Tibial artery (tissue), 4 donors: ENCODE measurements around the gene CNTNAP2.

Experiments used
- DNase-seq, 2 donors: peaks; one replicate each; pipeline ENCODE4 v3.0.0-alpha.2; 2019
- H3K27ac ChIP-seq, 2 donors: fragments of 200-600 bp; sonication (generic) in 1 of 2; 1 replicate in 1 of 2; 2 replicates in 1 of 2; pipeline ENCODE4 v1.5.1; 2018 to 2019; ENCODE audit warnings: mild to moderate bottlenecking in 1 of 2
- H3K27me3 ChIP-seq, 2 donors: fragments of 200-600 bp; sonication (generic) in 1 of 2; one replicate each; pipeline versions ENCODE4 v1.5.1 to v1.6.0; 2016 to 2019
- H3K36me3 ChIP-seq, 3 donors: fragments of 200-600 bp; sonication (generic) in 2 of 3; one replicate each; pipeline ENCODE4 v1.5.1; 2016 to 2019; ENCODE audit warnings: mild to moderate bottlenecking in 2 of 3
- H3K4me1 ChIP-seq, 4 donors: fragments of 200-600 bp; sonication (generic) in 2 of 4; 1 replicate in 3 of 4; 2 replicates in 1 of 4; pipeline ENCODE4 v1.5.1; 2016 to 2019
- H3K4me3 ChIP-seq, 2 donors: fragments of 200-600 bp; sonication (generic) in 1 of 2; 1 replicate in 1 of 2; 2 replicates in 1 of 2; pipeline ENCODE4 v1.5.1; 2018 to 2019; ENCODE audit warnings: mild to moderate bottlenecking in 2 of 2
- H3K9me3 ChIP-seq, 3 donors: fragments of 200-600 bp; sonication (generic) in 1 of 3; one replicate each; pipeline ENCODE4 v1.5.1; 2016 to 2019
- CTCF ChIP-seq, 2 experiments: fragments of 200-600 bp in 1 of 2; fragments of 450-650 bp in 1 of 2; IDR thresholded peaks; one replicate each; pipeline ENCODE4 v1.5.1; 2017 to 2019; ENCODE audit warnings: antibody characterized with exemption in 2 of 2, mild to moderate bottlenecking in 1 of 2, moderate library complexity in 1 of 2
- intact Hi-C: fragments of 100-400 bp; cut with DNase I; formaldehyde crosslinking; loops from one replicate; pipeline ENCODE4 v1.15.0; 2023; ENCODE audit warnings: low total_unique reads

CNTNAP2 gene

GRCh38 chr7:148400101-148400500, 2283.5 kb downstream of the CNTNAP2 start:
- no peaks in the 10 kb centered on the region for H3K4me1 ChIP-seq
- intact Hi-C loops, result no loop called here
- H3K36me3 ChIP-seq, result no peaks in the 10 kb centered on the region
- no peaks in the 10 kb centered on the region for H3K9me3 ChIP-seq
- H3K27me3 ChIP-seq, result peaks cover 0 to 27% of the 10 kb centered on the region in 2 donors
- no peak for TF ChIP-seq CTCF (IDR thresholded peaks at IDR 0.05)
- H3K27ac ChIP-seq, result no peak overlapping the region
- H3K4me3 ChIP-seq, result no peak overlapping the region
- DNase-seq, result no peak

DNA sequence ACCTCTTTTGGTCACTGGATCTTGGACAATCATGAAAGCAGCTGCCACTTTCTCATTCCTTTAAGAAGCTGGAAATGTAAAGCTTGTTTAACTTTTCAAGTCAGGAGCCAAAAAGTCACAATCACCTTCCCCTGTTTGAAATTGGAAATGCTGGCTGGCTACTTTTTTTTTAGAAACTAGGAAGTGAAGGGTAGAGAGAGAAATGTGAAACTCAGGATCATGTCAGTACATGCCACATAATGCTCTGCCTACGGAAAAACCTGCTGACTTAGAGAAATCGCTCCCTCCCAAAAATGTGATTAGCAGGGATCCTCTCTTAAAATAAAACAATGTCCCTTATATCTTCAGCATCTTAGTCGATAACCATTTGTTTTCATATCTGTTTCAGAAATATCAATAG, 2285.6 kb downstream of the CNTNAP2 start:
- no peaks in the 10 kb centered on the region for H3K4me1 ChIP-seq

DNA sequence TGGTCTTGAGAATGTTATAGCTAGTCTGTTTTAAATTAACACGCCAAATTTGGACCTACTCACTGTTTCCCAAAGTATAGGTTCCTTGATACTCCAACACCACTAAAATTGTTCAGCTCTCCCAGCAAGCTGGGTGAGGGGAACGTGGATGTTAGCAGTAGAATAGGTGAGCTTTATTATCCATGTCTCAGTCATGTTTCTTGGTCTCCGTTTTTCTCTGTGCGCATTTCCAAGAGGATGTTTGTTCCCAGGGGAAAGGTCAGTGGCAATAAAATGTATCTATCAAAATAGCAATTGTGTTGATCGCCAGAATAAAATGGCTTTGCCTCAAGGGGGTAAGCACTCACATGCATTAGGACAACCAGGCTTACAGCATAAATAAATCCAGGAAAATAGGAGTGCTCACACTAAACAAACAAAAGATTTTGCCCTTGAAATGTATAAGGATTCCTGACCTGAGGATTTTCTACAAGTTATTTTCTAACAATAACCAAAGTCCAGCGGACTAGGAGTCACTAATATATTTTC, 2286.9 kb downstream of the CNTNAP2 start:
- H3K36me3 ChIP-seq, result no peaks in the 10 kb centered on the region
- no peak for TF ChIP-seq CTCF (IDR thresholded peaks at IDR 0.05)
- H3K27ac ChIP-seq, result no peak overlapping the region
- no peaks in the 10 kb centered on the region for H3K9me3 ChIP-seq
- H3K4me1 ChIP-seq, result no peaks in the 10 kb centered on the region
- H3K27me3 ChIP-seq, result peaks cover 0 to 15% of the 10 kb centered on the region in 2 donors
- DNase-seq, result no peak
- H3K4me3 ChIP-seq, result no peak overlapping the region
- intact Hi-C loops, result no loop called here

More for the DNA sequence above, 2285.6 kb downstream of the CNTNAP2 start:
- H3K4me3 ChIP-seq, result no peak overlapping the region
- TF ChIP-seq CTCF (IDR thresholded peaks at IDR 0.05), result no peak
- no peak for DNase-seq
- H3K27me3 ChIP-seq, result peaks cover 0 to 15% of the 10 kb centered on the region in 2 donors
- intact Hi-C loops, result no loop called here
- no peaks in the 10 kb centered on the region for H3K9me3 ChIP-seq
- H3K27ac ChIP-seq, result no peak overlapping the region
- H3K36me3 ChIP-seq, result no peaks in the 10 kb centered on the region

- Histone ChIP-seq H3K4me1 (no peaks in the 10 kb centered on the region), H3K4me3 (no peak overlapping the region), H3K27ac (no peak overlapping the region), H3K36me3 (no peaks in the 10 kb centered on the region), H3K27me3 (no peaks in the 10 kb centered on the region), H3K9me3 (no peaks in the 10 kb centered on the region)
- TF ChIP-seq CTCF (IDR thresholded peaks at IDR 0.05), result no peak
- DNase-seq, result no peak
- intact Hi-C loops, result no loop called here
These were observed 2291.7 kb downstream of the CNTNAP2 start for GRCh38 chr7:148408307-148408706.

- no peaks in the 10 kb centered on the region for H3K4me1 ChIP-seq
- no peaks in the 10 kb centered on the region for H3K36me3 ChIP-seq
- intact Hi-C loops, result no loop called here
- no peak for DNase-seq
- TF ChIP-seq CTCF (IDR thresholded peaks at IDR 0.05), result no peak
- no peaks in the 10 kb centered on the region for H3K9me3 ChIP-seq
- H3K27me3 ChIP-seq, result no peaks in the 10 kb centered on the region
- no peak overlapping the region for H3K27ac ChIP-seq
- H3K4me3 ChIP-seq, result no peak overlapping the region
These were observed 2294.3 kb downstream of the CNTNAP2 start for GRCh38 chr7:148410905-148411304.

- intact Hi-C loops, result no loop called here
- Histone ChIP-seq H3K36me3 (no peaks in the 10 kb centered on the region), H3K27ac (no peak overlapping the region), H3K27me3 (no peaks in the 10 kb centered on the region), H3K9me3 (no peaks in the 10 kb centered on the region), H3K4me3 (no peak overlapping the region), H3K4me1 (no peaks in the 10 kb centered on the region)
- DNase-seq, result no peak
- TF ChIP-seq CTCF (IDR thresholded peaks at IDR 0.05), result no peak
These were observed 2296.1 kb downstream of the CNTNAP2 start for GRCh38 chr7:148412691-148413090.
